Brain microvascular endothelial cell (primary cell): ENCODE data around the gene DLX2.

ENCODE experiments used
- DNase-seq: peaks from one replicate; pipeline ENCODE4 v3.0.0-alpha.2; 2020
- H3K27ac ChIP-seq: fragments of 250-450 bp; sonication (Bioruptor Pico); 2 replicates; pipeline ENCODE4 v1.5.1; 2020; ENCODE audit warnings: mild to moderate bottlenecking, moderate library complexity
- H3K27me3 ChIP-seq: fragments of 250-450 bp; sonication (Bioruptor Pico); replicated peaks from 2 replicates; pipeline ENCODE4 v1.5.1; 2020; ENCODE audit warnings: mild to moderate bottlenecking
- H3K36me3 ChIP-seq: fragments of 250-450 bp; sonication (Bioruptor Pico); replicated peaks from 2 replicates; pipeline ENCODE4 v1.5.1; 2020; ENCODE audit warnings: mild to moderate bottlenecking
- H3K4me3 ChIP-seq: 2 replicates; pipeline ENCODE4 v1.5.1; 2011; ENCODE audit warnings: low read depth, mild to moderate bottlenecking, control low read depth, low read length, moderate library complexity
- in situ Hi-C: cut with HindIII; loops from 2 replicates; pipeline ENCODE4 v1.10.0; 2017; ENCODE audit warnings: low sequenced_read_pairs, low pct_ligation_motif_present
- TF ChIP-seq, protein P1 (sequence below): IDR thresholded peaks from 2 replicates; pipeline ENCODE4 v1.5.1; 2011; ENCODE audit warnings: low read depth, mild to moderate bottlenecking, moderate library complexity, low read length, control low read depth, inconsistent platforms; ENCODE audit errors: missing control alignments

Gene DLX2

DNA sequence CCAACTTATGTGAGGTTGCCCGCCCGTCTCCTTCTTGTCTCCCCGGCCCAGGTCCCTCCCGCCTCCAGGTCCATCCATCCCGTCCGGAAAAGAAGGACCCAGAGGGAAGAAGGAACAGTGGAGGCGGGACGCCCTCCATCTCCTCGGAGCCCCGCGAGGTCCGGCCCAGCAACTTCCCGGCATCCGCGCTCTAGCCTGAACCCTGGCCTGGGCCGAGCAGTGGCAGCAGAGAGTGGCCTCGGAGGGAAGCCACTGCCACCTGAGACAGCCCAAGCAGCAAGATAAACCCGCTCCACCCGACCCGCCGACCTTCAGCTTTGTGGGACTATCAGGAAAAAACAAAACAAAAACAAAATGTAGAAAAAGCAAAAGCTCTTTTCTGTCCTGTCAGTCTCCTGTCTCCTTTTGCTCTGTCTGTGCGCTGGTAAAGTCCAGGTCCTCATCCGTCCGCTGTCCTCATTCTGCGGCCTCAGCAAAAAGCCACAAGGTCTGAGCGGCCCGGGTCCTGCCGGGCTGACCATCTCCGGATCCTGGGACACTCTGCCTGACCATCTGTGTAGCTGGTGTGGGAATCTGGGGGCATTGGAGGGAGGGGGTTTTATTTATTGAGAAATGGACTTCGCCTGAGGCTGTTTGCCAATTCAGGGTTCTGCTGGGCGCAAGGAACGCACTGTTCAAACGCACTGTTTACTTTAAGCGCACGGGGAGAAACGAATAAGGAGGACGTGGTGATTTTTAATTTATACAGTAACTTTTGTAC, 14.3 kb downstream of the DLX2 start:
- Histone ChIP-seq H3K36me3 (no peaks in the 10 kb centered on the region), H3K4me3 (no peak overlapping the region), H3K27ac (no peak overlapping the region), H3K27me3 (peaks cover 85% of the 10 kb centered on the region)
- in situ Hi-C loops: no loop called here
- DNase-seq: no peak
- TF ChIP-seq, protein P1, sequence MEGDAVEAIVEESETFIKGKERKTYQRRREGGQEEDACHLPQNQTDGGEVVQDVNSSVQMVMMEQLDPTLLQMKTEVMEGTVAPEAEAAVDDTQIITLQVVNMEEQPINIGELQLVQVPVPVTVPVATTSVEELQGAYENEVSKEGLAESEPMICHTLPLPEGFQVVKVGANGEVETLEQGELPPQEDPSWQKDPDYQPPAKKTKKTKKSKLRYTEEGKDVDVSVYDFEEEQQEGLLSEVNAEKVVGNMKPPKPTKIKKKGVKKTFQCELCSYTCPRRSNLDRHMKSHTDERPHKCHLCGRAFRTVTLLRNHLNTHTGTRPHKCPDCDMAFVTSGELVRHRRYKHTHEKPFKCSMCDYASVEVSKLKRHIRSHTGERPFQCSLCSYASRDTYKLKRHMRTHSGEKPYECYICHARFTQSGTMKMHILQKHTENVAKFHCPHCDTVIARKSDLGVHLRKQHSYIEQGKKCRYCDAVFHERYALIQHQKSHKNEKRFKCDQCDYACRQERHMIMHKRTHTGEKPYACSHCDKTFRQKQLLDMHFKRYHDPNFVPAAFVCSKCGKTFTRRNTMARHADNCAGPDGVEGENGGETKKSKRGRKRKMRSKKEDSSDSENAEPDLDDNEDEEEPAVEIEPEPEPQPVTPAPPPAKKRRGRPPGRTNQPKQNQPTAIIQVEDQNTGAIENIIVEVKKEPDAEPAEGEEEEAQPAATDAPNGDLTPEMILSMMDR: no peak

DNA sequence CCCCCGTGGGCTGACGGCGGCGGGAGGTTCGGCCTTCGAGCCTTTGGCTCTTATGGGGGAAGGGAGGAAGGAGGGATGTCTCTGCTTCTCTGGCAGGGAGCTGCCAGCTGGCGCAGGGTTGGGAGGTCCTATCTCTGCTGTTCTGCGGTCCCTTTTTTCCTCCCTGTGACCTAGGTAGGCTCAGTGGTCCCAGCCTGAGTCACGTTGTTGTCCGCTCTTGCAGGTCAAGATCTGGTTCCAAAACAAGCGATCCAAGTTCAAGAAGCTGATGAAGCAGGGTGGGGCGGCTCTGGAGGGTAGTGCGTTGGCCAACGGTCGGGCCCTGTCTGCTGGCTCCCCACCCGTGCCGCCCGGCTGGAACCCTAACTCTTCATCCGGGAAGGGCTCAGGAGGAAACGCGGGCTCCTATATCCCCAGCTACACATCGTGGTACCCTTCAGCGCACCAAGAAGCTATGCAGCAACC, 14.9 kb downstream of the DLX2 start:
- Histone ChIP-seq H3K27ac (no peak overlapping the region), H3K27me3 (peaks cover 85% of the 10 kb centered on the region), H3K36me3 (no peaks in the 10 kb centered on the region), H3K4me3 (no peak overlapping the region)
- TF ChIP-seq, protein P1: no peak
- DNase-seq: no peak
- in situ Hi-C loops: no loop called here

DNA sequence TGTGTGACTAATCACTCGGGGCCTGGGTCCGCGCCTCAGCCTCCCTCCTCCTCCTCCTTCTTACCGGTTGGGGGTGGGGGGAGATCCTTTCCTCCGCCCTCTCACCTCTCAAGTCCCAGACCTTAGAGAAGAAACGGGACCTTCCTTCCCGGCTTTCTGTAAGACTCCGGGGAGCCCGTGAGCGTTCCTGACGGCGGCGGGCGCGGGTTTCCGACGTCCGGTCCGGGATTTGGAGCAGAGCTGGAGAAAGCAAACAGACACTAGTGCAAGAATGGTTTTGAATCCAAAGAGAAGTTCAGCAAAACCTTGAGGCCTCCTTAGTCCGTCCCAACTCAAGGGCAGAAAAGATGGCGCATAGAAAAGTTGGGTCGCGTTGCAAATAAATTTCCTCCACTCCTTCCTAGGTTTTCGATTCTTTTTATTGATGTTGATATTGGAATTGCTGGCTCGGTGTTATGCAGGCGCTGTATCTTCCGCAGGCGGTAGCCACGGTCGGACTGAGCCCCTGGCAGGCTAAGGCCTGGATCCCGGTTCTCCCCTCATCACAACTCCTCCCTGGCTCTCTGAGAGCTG, 15.4 kb downstream of the DLX2 start:
- in situ Hi-C loops: no loop called here
- TF ChIP-seq, protein P1: no peak
- peak overlapping the region; percentile 57 for H3K4me3 ChIP-seq

DNA sequence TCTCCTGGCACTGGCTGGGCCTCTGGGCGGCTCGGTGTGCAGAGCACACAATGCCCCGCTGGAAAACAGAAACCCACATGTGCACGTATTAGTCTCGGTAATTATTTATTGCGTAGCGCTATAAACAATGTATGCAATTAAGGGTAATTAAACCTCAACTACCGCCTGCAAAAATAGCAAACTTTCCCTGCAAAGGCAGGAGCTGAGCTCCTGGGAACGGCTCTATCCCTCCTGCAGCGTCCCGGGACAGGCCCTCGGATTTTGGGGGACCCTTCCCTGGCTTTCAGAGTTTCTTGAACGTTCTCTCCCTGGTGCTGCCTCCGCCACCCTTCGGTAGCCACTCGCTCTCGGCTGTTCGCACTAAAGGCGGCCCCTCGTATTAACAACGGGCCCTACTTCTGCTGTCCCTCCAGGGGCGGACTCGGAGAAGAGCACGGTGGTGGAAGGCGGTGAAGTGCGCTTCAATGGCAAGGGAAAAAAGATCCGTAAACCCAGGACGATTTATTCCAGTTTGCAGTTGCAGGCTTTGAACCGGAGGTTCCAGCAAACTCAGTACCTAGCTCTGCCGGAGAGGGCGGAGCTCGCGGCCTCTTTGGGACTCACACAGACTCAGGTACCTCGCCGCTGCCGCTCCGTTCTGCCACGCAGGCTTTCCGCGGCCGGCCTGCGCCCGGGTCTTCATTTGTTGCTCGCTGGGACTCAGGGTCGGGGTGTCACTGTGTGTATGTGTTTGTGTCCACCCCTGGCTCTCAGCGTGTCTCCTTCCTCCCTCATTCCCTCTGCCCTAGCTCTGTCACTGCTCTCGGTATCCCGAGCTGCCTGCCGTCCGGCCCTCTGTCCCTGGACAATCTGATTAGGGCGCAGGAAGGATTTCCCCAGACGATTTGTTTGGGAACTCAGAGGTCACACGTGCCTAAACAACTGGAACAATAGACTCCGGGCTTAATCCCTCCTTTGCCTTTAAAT, 16.2 kb downstream of the DLX2 start:
- H3K27me3 ChIP-seq: peaks cover 86% of the 10 kb centered on the region
- no peak for DNase-seq
- TF ChIP-seq, protein P1: peak; percentile 40
- no peaks in the 10 kb centered on the region for H3K36me3 ChIP-seq
- peak overlapping the region; percentile 57 for H3K4me3 ChIP-seq
- no peak overlapping the region for H3K27ac ChIP-seq
- in situ Hi-C loops: no loop called here

More for the DNA sequence above, 15.4 kb downstream of the DLX2 start:
- H3K36me3 ChIP-seq: no peaks in the 10 kb centered on the region
- no peak for DNase-seq
- H3K27me3 ChIP-seq: peaks cover 86% of the 10 kb centered on the region
- H3K27ac ChIP-seq: no peak overlapping the region

DNA sequence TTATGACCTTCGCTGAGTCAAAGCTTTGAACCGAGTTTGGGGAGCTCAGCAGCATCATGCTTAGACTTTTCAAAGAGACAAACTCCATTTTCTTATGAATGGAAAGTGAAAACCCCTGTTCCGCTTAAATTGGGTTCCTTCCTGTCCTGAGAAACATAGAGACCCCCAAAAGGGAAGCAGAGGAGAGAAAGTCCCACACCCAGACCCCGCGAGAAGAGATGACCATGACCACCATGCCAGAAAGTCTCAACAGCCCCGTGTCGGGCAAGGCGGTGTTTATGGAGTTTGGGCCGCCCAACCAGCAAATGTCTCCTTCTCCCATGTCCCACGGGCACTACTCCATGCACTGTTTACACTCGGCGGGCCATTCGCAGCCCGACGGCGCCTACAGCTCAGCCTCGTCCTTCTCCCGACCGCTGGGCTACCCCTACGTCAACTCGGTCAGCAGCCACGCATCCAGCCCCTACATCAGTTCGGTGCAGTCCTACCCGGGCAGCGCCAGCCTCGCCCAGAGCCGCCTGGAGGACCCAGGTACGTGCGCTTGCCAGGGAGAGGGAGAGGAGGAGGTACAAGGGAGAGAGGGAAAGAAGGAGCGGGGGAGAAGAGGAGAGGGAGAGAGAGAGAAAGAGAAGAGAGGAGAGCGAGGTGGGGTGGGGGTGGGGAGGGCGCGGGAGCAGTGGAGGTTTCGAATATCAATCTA, 17.1 kb downstream of the DLX2 start, which contains the start of gene DLX1:
Gene DLX1 (plus strand): TSS at position 48 of the 700 bp plus-strand sequence. CDS start 171 bp downstream, at position 219.
- H3K27ac ChIP-seq: no peak within 1 kb of the TSS
- H3K27me3 ChIP-seq: peaks cover 88% of the 10 kb centered on the region
- H3K36me3 ChIP-seq: no peaks in the 10 kb centered on the region
- in situ Hi-C loops: no loop called here
- TF ChIP-seq, protein P1: no peak
- H3K4me3 ChIP-seq: peak within 1 kb of the TSS; percentile 57
- no peak for DNase-seq
